K562 (cell line): ENCODE results near the gene COL15A1. TPM values are rescaled to one million over a fixed set of nuclear protein-coding genes. Genes with fewer than 3 reads are reported as not detected.

Source experiments
- ATAC-seq: fragments of 200-7000 bp; cut with Tn5 transposase; 3 replicates; pipeline ENCODE4 v1.9.1; 2020; ENCODE audit warnings: moderate library complexity
- BruUV-seq: library from RNA; stranded (reverse); fragments of 400-500 nt; replicated peaks from 2 replicates; lab custom pipeline; 2021; lab: Mats Ljungman, UMichigan
- CTCF ChIA-PET: fragments of 300-600 bp; formaldehyde crosslinking; extraction: SDS; loops from one replicate; lab custom pipeline; 2021; ENCODE audit warnings: low intra/inter-chr PET ratio; lab: Yijun Ruan, JAX
- POLR2A ChIA-PET: fragments of 300-600, 350-650 bp; sonication (Branson Sonifier 250); formaldehyde crosslinking; extraction: SDS; loops from one replicate; lab custom pipeline; 2021; ENCODE audit warnings: antibody characterized with exemption, inconsistent platforms; lab: Yijun Ruan, JAX
- DNase-seq, 4 experiments: peaks; one replicate each; pipeline versions ENCODE4 v3.0.0 to v3.0.0-alpha.2; 2011 to 2018; ENCODE audit warnings: low spot score in 3 of 4, mixed read lengths in 3 of 4; ENCODE audit errors: extremely low read depth in 1 of 4
- FAIRE-seq: peaks from 2 replicates; lab custom pipeline; 2011; peaks lifted over from hg19 to GRCh38; lab: Jason Lieb, UNC
- H2AFZ ChIP-seq: 2 replicates; pipeline ENCODE4 v1.6.0; 2011; ENCODE audit warnings: low read depth, low read length, control low read depth, inconsistent platforms
- H3K27ac ChIP-seq: fragments of 200-600 bp; 3 replicates; pipeline ENCODE4 v1.8.0; 2011; ENCODE audit warnings: low read depth, mild to moderate bottlenecking, control low read depth, inconsistent platforms, low read length, moderate library complexity, mixed read lengths; ENCODE audit errors: extremely low read depth
- H3K27me3 ChIP-seq, 2 experiments: fragments of 300-600 bp in 1 of 2; 2 replicates in 1 of 2; 3 replicates in 1 of 2; pipeline versions ENCODE4 v1.6.0 to v1.8.0; 2011; ENCODE audit warnings: inconsistent platforms in 2 of 2, low read length in 2 of 2, mild to moderate bottlenecking in 1 of 2, mixed read lengths in 1 of 2, moderate library complexity in 1 of 2; ENCODE audit not compliant: control insufficient read depth in 2 of 2, insufficient read depth in 2 of 2
- H3K36me3 ChIP-seq: fragments of 300-600 bp; 3 replicates; pipeline ENCODE4 v1.8.0; 2011; ENCODE audit warnings: mild to moderate bottlenecking, low read length, inconsistent platforms; ENCODE audit not compliant: control insufficient read depth, insufficient read depth
- H3K4me1 ChIP-seq, 2 experiments: fragments of 200-600 bp in 1 of 2; replicated peaks in 1 of 2; 2 replicates in 1 of 2; 3 replicates in 1 of 2; pipeline versions ENCODE4 v1.5.1 to v1.8.0; 2011; ENCODE audit warnings: inconsistent platforms in 2 of 2, low read length in 2 of 2, mild to moderate bottlenecking in 1 of 2, mixed read lengths in 1 of 2, moderate library complexity in 1 of 2; ENCODE audit not compliant: control insufficient read depth in 2 of 2, insufficient read depth in 2 of 2
- H3K4me2 ChIP-seq: 2 replicates; pipeline ENCODE4 v1.6.1; 2011; ENCODE audit warnings: low read length, control low read depth, inconsistent platforms, mixed read lengths; ENCODE audit not compliant: insufficient read depth
- H3K4me3 ChIP-seq: fragments of 200-600 bp; sonication (generic), shearing (Covaris generic); 2 replicates; pipeline ENCODE4 v1.5.1; 2016; ENCODE audit warnings: control low read depth, inconsistent platforms
- H3K79me2 ChIP-seq: fragments of 200-600 bp; 3 replicates; pipeline ENCODE4 v1.8.0; 2011; ENCODE audit warnings: low read length, inconsistent platforms; ENCODE audit not compliant: control insufficient read depth, insufficient read depth
- H3K9ac ChIP-seq, 2 experiments: 2 replicates each; pipeline versions ENCODE4 v1.6.0 to v1.6.1; 2011; ENCODE audit warnings: low read depth in 2 of 2, low read length in 2 of 2, control low read depth in 1 of 2, inconsistent platforms in 1 of 2, mild to moderate bottlenecking in 1 of 2, mixed read lengths in 1 of 2; ENCODE audit not compliant: insufficient read depth in 1 of 2
- H3K9me1 ChIP-seq: one replicate; pipeline ENCODE4 v1.6.0; 2011; ENCODE audit warnings: inconsistent platforms, mild to moderate bottlenecking, low read length, moderate library complexity; ENCODE audit not compliant: control insufficient read depth, insufficient read depth
- H3K9me3 ChIP-seq: replicated peaks from 2 replicates; pipeline ENCODE4 v1.5.1; 2011; ENCODE audit warnings: low read depth, low read length, inconsistent platforms; ENCODE audit not compliant: control insufficient read depth, insufficient read depth
- H4K20me1 ChIP-seq: replicated peaks from 2 replicates; pipeline ENCODE4 v1.6.1; 2011; ENCODE audit warnings: low read length, inconsistent platforms, mixed read lengths; ENCODE audit not compliant: control insufficient read depth, insufficient read depth
- HSF4 ChIP-seq: fragments of 250-450 bp; sonication (Bioruptor Pico); IDR thresholded peaks from 2 replicates; pipeline ENCODE4 v2.1.2; 2022; ENCODE audit warnings: mild to moderate bottlenecking, moderate library complexity, borderline replicate concordance
- WGBS: fragments of 100-300 bp; shearing (Covaris generic); methylation state at CpG from one replicate; pipeline ENCODE4 v1.1.6; 2016; ENCODE audit warnings: low coverage, mixed read lengths; ENCODE audit not compliant: insufficient coverage; ENCODE audit errors: missing lambda C conversion rate; 5-methylcytosine and 5-hydroxymethylcytosine counted together
- in situ Hi-C: fragments of 300-500 bp; cut with MboI; formaldehyde crosslinking; loops from 4 replicates; pipeline ENCODE4 v1.15.0; 2018; ENCODE audit warnings: inconsistent platforms, mixed read lengths
- intact Hi-C: fragments of 100-400 bp; cut with micrococcal nuclease; formaldehyde crosslinking; loops from 2 replicates; pipeline ENCODE4 v1.14.2; 2022
- polyA plus RNA-seq, 8 experiments: library from polyadenylated mRNA; depleted of rRNA in 4 of 8; stranded (reverse) in 5 of 8; unstranded in 3 of 8; fragments of >200 nt; fragmentation: Nextera tagmentation in 2 of 8; fragmentation: Illumina TruSeq in 1 of 8; extraction: Ambion mirVana in 2 of 8; extraction: Trizol in 1 of 8; gene quantifications; 2 replicates each; pipeline versions ENCODE4 v1.2.1 to v1.2.3, GENCODE V29; 2011 to 2014; ENCODE audit warnings: inconsistent platforms in 1 of 8, missing spikeins in 1 of 8
- total RNA-seq, 7 experiments: library from RNA; depleted of rRNA in 6 of 7; stranded (reverse); fragments of >200 nt in 6 of 7; fragmentation: Illumina TruSeq in 2 of 7; extraction: Trizol in 2 of 7; gene quantifications; 2 replicates each; pipeline versions ENCODE4 v1.2.1 to v1.2.3, GENCODE V29; 2011 to 2021; ENCODE audit warnings: low replicate concordance in 1 of 7
- TF ChIP-seq, protein P1 (sequence below), 2 experiments: fragments of 450-650 bp; IDR thresholded peaks; 2 replicates each; pipeline ENCODE4 v1.6.1; 2018; ENCODE audit warnings: mild to moderate bottlenecking in 2 of 2, low read depth in 1 of 2; ENCODE audit not compliant: partially characterized antibody in 2 of 2

COL15A1 gene
- total and polyA plus RNA-seq, 9 of the 15 experiments (the other 6 are each of a cell fraction or from before 2014, with no cell fraction given): 0.46 to 5.1 (median 2.6) TPM

DNA sequence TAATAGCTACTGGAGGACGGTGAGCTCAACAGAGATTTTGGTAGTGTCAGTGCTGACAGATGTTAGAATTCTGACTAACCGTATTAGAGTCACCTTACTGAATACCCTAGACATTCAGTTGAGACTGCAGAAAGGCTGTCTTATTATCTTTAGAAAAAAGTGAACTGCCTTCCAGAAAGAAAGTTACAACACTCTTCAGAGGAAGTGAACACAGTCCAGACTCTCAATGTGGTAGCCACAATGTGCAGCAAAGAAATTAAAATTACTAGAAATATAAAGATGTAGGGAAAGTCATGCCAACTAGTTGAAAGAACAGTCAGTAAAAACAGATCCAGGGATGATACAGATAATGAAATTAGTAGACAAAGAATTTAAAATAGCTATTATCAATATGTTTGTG, 47.1 kb upstream of the COL15A1 start:
- H4K20me1 ChIP-seq: no peaks in the 10 kb centered on the region
- no peak overlapping the region for H3K4me3 ChIP-seq
- H3K9me3 ChIP-seq: 0 out of 2 replicates have a peak, but pooled peaks cover 3% of the 10 kb centered on the region
- in situ Hi-C loops: no loop called here
- no peak overlapping the region for H2AFZ ChIP-seq
- H3K9ac ChIP-seq: no peak overlapping the region
- FAIRE-seq (no peak), ATAC-seq (no peak), DNase-seq (no peak)
- H3K27ac ChIP-seq: no peak overlapping the region
- 82% methylated on average over 2 of the region's 2 CpGs for WGBS
- TF ChIP-seq HSF4: no peak
- TF ChIP-seq, protein P1, sequence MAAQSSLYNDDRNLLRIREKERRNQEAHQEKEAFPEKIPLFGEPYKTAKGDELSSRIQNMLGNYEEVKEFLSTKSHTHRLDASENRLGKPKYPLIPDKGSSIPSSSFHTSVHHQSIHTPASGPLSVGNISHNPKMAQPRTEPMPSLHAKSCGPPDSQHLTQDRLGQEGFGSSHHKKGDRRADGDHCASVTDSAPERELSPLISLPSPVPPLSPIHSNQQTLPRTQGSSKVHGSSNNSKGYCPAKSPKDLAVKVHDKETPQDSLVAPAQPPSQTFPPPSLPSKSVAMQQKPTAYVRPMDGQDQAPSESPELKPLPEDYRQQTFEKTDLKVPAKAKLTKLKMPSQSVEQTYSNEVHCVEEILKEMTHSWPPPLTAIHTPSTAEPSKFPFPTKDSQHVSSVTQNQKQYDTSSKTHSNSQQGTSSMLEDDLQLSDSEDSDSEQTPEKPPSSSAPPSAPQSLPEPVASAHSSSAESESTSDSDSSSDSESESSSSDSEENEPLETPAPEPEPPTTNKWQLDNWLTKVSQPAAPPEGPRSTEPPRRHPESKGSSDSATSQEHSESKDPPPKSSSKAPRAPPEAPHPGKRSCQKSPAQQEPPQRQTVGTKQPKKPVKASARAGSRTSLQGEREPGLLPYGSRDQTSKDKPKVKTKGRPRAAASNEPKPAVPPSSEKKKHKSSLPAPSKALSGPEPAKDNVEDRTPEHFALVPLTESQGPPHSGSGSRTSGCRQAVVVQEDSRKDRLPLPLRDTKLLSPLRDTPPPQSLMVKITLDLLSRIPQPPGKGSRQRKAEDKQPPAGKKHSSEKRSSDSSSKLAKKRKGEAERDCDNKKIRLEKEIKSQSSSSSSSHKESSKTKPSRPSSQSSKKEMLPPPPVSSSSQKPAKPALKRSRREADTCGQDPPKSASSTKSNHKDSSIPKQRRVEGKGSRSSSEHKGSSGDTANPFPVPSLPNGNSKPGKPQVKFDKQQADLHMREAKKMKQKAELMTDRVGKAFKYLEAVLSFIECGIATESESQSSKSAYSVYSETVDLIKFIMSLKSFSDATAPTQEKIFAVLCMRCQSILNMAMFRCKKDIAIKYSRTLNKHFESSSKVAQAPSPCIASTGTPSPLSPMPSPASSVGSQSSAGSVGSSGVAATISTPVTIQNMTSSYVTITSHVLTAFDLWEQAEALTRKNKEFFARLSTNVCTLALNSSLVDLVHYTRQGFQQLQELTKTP (IDR thresholded peaks at IDR 0.05; ENCODE audit: low read depth in 1 of 2, partially characterized antibody in 2 of 2): peak in 1 of 2 experiments; percentile 76
- no peaks in the 10 kb centered on the region for H3K9me1 ChIP-seq
- POLR2A ChIA-PET: no interaction called here
- H3K4me1 ChIP-seq: peaks cover 0 to 6% of the 10 kb centered on the region in 2 experiments; a peak in 3 of 5 replicates
- no peaks in the 10 kb centered on the region for H3K36me3 ChIP-seq
- CTCF ChIA-PET: no interaction called here
- H3K4me2 ChIP-seq: no peak overlapping the region
- intact Hi-C loops: no loop called here
- H3K79me2 ChIP-seq: no peaks in the 10 kb centered on the region
- H3K27me3 ChIP-seq: no peaks in the 10 kb centered on the region
- BruUV-seq: no TSS peak
